HL-60 (cell line): ENCODE measurements around the gene ABCB9.

Source experiments
- CTCF ChIP-seq: IDR thresholded peaks from one replicate; pipeline ENCODE4 v1.5.1; 2011; ENCODE audit warnings: low read length, control low read depth, inconsistent platforms; ENCODE audit not compliant: insufficient read depth
- REST ChIP-seq: IDR thresholded peaks from 2 replicates; pipeline ENCODE4 v1.6.1; 2012; ENCODE audit warnings: low read depth; ENCODE audit not compliant: insufficient replicate concordance
- SPI1 ChIP-seq: IDR thresholded peaks from 2 replicates; pipeline ENCODE4 v1.6.1; 2012; ENCODE audit warnings: low read depth, mild to moderate bottlenecking, borderline replicate concordance

GRCh38 chr12:122994781-122995502 lies 28.7 kb upstream of the ABCB9 start:
- TF ChIP-seq CTCF, result no peak
- no peak for TF ChIP-seq REST
- no peak for TF ChIP-seq SPI1
